Measurements from ENCODE around the gene ABCD1. TPM values are rescaled to one million over a fixed set of nuclear protein-coding genes. Genes with fewer than 3 reads are reported as not detected.

ABCD1 gene
- total RNA-seq, 1 donor from 2014 or later = 27.2 TPM

DNA sequence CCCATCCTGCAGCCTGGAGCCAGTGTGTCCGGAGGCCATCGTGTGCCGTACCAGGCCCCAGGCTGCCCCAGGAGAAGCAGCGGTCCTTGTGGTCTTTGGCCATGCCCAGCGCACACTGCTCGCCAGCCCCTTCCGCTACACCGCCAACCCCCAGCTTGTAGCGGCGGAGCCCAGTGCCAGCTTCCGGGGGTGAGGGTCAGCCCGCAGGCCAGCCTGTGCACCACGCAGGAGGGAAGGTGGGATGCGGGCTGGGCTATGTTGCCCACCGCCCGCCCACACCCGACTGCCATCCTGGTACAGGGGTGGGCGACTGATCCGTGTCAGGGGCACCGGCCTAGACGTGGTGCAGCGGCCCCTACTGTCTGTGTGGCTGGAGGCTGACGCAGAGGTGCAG lies 48.6 kb downstream of the ABCD1 start:
- no peaks in the 10 kb centered on the region for H3K27me3 ChIP-seq (ENCODE audit: insufficient read depth, low read length)
- H3K9ac ChIP-seq (ENCODE audit: low read length) = no peak overlapping the region
- no peaks in the 10 kb centered on the region for H3K36me3 ChIP-seq (ENCODE audit: insufficient read depth, low read length)
- Mint-ChIP-seq H3K36me3 (ENCODE audit: low read depth, unreplicated experiment) (no peaks in the 10 kb centered on the region), H3K4me3 (ENCODE audit: unreplicated experiment) (no peak overlapping the region), H3K9me3 (ENCODE audit: unreplicated experiment) (no peaks in the 10 kb centered on the region), H3K27ac (ENCODE audit: unreplicated experiment) (no peak overlapping the region), H3K4me1 (ENCODE audit: low read depth, unreplicated experiment) (no peaks in the 10 kb centered on the region), H3K27me3 (ENCODE audit: low read depth, unreplicated experiment) (no peaks in the 10 kb centered on the region)
- H3K27ac ChIP-seq (ENCODE audit: low read depth, low read length) = no peak overlapping the region
- no peaks in the 10 kb centered on the region for H3K9me3 ChIP-seq (ENCODE audit: insufficient read depth, low read depth, low read length)
- H3K4me1 ChIP-seq (ENCODE audit: insufficient read depth, low read length) = no peaks in the 10 kb centered on the region
- no peaks in the 10 kb centered on the region for H3K79me2 ChIP-seq (ENCODE audit: insufficient read depth, low read length)
- FAIRE-seq (no peak), DNase-seq (ENCODE audit: low read depth) (no peak)
- H3K4me2 ChIP-seq (ENCODE audit: low read length) = no peak overlapping the region
- no peaks in the 10 kb centered on the region for H4K20me1 ChIP-seq (ENCODE audit: insufficient read depth, low read length)
- no peak overlapping the region for H2AFZ ChIP-seq (ENCODE audit: low read depth, low read length)
- TF ChIP-seq EZH2 (IDR thresholded peaks at IDR 0.05; ENCODE audit: insufficient read depth, low read length) = no peak
- TF ChIP-seq, protein P1, sequence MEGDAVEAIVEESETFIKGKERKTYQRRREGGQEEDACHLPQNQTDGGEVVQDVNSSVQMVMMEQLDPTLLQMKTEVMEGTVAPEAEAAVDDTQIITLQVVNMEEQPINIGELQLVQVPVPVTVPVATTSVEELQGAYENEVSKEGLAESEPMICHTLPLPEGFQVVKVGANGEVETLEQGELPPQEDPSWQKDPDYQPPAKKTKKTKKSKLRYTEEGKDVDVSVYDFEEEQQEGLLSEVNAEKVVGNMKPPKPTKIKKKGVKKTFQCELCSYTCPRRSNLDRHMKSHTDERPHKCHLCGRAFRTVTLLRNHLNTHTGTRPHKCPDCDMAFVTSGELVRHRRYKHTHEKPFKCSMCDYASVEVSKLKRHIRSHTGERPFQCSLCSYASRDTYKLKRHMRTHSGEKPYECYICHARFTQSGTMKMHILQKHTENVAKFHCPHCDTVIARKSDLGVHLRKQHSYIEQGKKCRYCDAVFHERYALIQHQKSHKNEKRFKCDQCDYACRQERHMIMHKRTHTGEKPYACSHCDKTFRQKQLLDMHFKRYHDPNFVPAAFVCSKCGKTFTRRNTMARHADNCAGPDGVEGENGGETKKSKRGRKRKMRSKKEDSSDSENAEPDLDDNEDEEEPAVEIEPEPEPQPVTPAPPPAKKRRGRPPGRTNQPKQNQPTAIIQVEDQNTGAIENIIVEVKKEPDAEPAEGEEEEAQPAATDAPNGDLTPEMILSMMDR (IDR thresholded peaks at IDR 0.05; ENCODE audit: insufficient read depth, low read depth, low read length) = no peak
- no peak overlapping the region for H3K4me3 ChIP-seq (ENCODE audit: insufficient read depth, low read depth, low read length)

DNA sequence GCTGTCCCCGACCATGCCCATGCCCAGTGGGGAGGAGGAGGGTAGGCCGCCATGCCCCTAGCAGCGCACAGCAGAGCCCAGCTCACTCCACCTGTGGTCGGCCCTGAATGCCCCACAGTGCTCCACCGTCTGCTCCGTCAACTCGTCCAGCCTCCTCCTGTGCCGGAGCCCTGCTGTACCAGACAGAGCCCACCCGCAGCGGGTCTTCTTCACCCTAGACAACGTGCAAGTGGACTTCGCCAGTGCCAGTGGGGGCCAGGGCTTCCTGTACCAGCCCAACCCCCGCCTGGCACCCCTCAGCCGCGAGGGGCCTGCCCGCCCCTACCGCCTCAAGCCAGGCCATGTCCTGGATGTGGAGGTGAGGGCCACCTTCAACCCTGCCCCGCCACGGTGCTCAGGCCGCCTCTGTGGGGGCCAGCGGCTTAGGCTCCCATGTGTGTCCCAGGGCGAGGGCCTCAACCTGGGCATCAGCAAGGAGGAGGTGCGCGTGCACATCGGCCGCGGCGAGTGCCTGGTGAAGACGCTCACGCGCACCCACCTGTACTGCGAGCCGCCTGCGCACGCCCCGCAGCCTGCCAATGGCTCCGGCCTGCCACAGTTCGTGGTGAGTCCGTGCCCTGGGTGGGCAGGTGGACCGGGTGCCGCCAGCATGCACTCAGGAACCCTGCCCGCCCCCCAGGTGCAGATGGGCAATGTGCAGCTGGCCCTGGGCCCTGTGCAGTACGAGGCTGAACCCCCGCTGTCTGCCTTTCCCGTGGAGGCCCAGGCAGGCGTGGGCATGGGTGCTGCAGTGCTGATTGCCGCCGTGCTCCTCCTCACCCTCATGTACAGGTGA lies 49.3 kb downstream of the ABCD1 start:
- no peaks in the 10 kb centered on the region for H3K36me3 Mint-ChIP-seq (ENCODE audit: low read depth, unreplicated experiment)
- Histone ChIP-seq H3K9ac (ENCODE audit: low read length) (no peak overlapping the region), H3K27ac (ENCODE audit: low read depth, low read length) (no peak overlapping the region), H3K27me3 (ENCODE audit: insufficient read depth, low read length) (no peaks in the 10 kb centered on the region), H3K9me3 (ENCODE audit: insufficient read depth, low read depth, low read length) (no peaks in the 10 kb centered on the region), H3K79me2 (ENCODE audit: insufficient read depth, low read length) (no peaks in the 10 kb centered on the region), H4K20me1 (ENCODE audit: insufficient read depth, low read length) (no peaks in the 10 kb centered on the region), H3K4me1 (ENCODE audit: insufficient read depth, low read length) (no peaks in the 10 kb centered on the region), H3K4me3 (ENCODE audit: insufficient read depth, low read depth, low read length) (no peak overlapping the region), H2AFZ (ENCODE audit: low read depth, low read length) (no peak overlapping the region), H3K4me2 (ENCODE audit: low read length) (no peak overlapping the region), H3K36me3 (ENCODE audit: insufficient read depth, low read length) (no peaks in the 10 kb centered on the region)
- no peaks in the 10 kb centered on the region for H3K27me3 Mint-ChIP-seq (ENCODE audit: low read depth, unreplicated experiment)
- no peaks in the 10 kb centered on the region for H3K4me1 Mint-ChIP-seq (ENCODE audit: low read depth, unreplicated experiment)
- H3K4me3 Mint-ChIP-seq (ENCODE audit: unreplicated experiment) = no peak overlapping the region
- FAIRE-seq (no peak), DNase-seq (ENCODE audit: low read depth) (no peak)
- TF ChIP-seq, protein P1 (IDR thresholded peaks at IDR 0.05; ENCODE audit: insufficient read depth, low read depth, low read length) = no peak
- TF ChIP-seq EZH2 (IDR thresholded peaks at IDR 0.05; ENCODE audit: insufficient read depth, low read length) = no peak
- H3K27ac Mint-ChIP-seq (ENCODE audit: unreplicated experiment) = no peak overlapping the region
- H3K9me3 Mint-ChIP-seq (ENCODE audit: unreplicated experiment) = no peaks in the 10 kb centered on the region

Measured in astrocyte (in vitro differentiated cells and primary cell).